HG03135 (cell line): ENCODE data around the gene SPTB.

Experiments
- ATAC-seq: cut with Tn5 transposase; IDR thresholded peaks from one replicate; pipeline ENCODE4 v1.9.1; 2021; ENCODE audit warnings: mild to moderate bottlenecking, moderate library complexity; ENCODE audit not compliant: unreplicated experiment

Gene SPTB

GRCh38 chr14:64889352-64889751 lies 9.6 kb upstream of the SPTB start:
- no peak for ATAC-seq

GRCh38 chr14:64885559-64885958 lies 5.9 kb upstream of the SPTB start:
- ATAC-seq = no peak

- no peak for ATAC-seq
These were observed 764 bp upstream of the SPTB start for GRCh38 chr14:64880221-64881121.

GRCh38 chr14:64878837-64879634 lies 671 bp downstream of the SPTB start:
- ATAC-seq = no peak

GRCh38 chr14:64877846-64878245 lies 1.9 kb downstream of the SPTB start:
- ATAC-seq = no peak

GRCh38 chr14:64875350-64875749 lies 4.4 kb downstream of the SPTB start:
- ATAC-seq = no peak

- ATAC-seq = no peak
These were observed 6.0 kb downstream of the SPTB start for GRCh38 chr14:64873506-64874219.

- ATAC-seq = no peak
These were observed 8.4 kb downstream of the SPTB start for GRCh38 chr14:64871344-64871743.

GRCh38 chr14:64870160-64870559 lies 9.5 kb downstream of the SPTB start:
- no peak for ATAC-seq

- ATAC-seq = no peak
These were observed 10.9 kb downstream of the SPTB start for GRCh38 chr14:64868841-64869240.

GRCh38 chr14:64868379-64868778 lies 11.3 kb downstream of the SPTB start:
- ATAC-seq = no peak

- no peak for ATAC-seq
These were observed 12.5 kb downstream of the SPTB start for GRCh38 chr14:64867182-64867581.

GRCh38 chr14:64865992-64866391 lies 13.7 kb downstream of the SPTB start:
- ATAC-seq = no peak

- no peak for ATAC-seq
These were observed 14.6 kb downstream of the SPTB start for GRCh38 chr14:64865109-64865508.

- no peak for ATAC-seq
These were observed 15.4 kb downstream of the SPTB start for GRCh38 chr14:64864258-64864657.

- no peak for ATAC-seq
These were observed 17.8 kb downstream of the SPTB start for GRCh38 chr14:64861916-64862315.

GRCh38 chr14:64860039-64860438 lies 19.7 kb downstream of the SPTB start:
- ATAC-seq = no peak

GRCh38 chr14:64857979-64858744 lies 21.5 kb downstream of the SPTB start:
- no peak for ATAC-seq

GRCh38 chr14:64856529-64857445 lies 22.9 kb downstream of the SPTB start:
- no peak for ATAC-seq
